H1 (cell line): Measurements from ENCODE around the gene FLNC. TPM values are rescaled to one million over a fixed set of nuclear protein-coding genes. Genes with fewer than 3 reads are reported as not detected.

Experiments
- CBX5 ChIP-seq: fragments of 300-800, 300-1000 bp; sonication (generic); IDR thresholded peaks from 2 replicates; pipeline ENCODE4 v1.7.1; 2016; ENCODE audit warnings: antibody characterized with exemption, low read length, low read depth
- EZH2 ChIP-seq: fragments of 200-600 bp; sonication (generic); IDR thresholded peaks from 2 replicates; pipeline ENCODE4 v1.7.1; 2012; ENCODE audit warnings: low read depth, mild to moderate bottlenecking, moderate library complexity, low read length, inconsistent platforms; ENCODE audit not compliant: severe bottlenecking
- KDM1A ChIP-seq: fragments of 200-600, 300-600 bp; sonication (generic); IDR thresholded peaks from 2 replicates; pipeline ENCODE4 v1.7.1; 2016; ENCODE audit warnings: mild to moderate bottlenecking, low read length, borderline replicate concordance
- NRF1 ChIP-seq: IDR thresholded peaks from 2 replicates; pipeline ENCODE4 v1.6.1; 2011; ENCODE audit warnings: mild to moderate bottlenecking, low read depth, low read length, improper control_type of control experiment
- RAD21 ChIP-seq, 2 experiments: IDR thresholded peaks in 1 of 2; conservative IDR thresholded peaks in 1 of 2; 2 replicates each; pipeline ENCODE4 v1.6.1; 2011; ENCODE audit warnings: low read depth in 2 of 2, low read length in 2 of 2, improper control_type of control experiment in 1 of 2, inconsistent platforms in 1 of 2, mild to moderate bottlenecking in 1 of 2, moderate library complexity in 1 of 2
- TAF1 ChIP-seq: IDR thresholded peaks from 2 replicates; pipeline ENCODE4 v1.6.1; 2011; ENCODE audit warnings: mild to moderate bottlenecking, low read depth, low read length
- polyA plus RNA-seq, 7 experiments: library from polyadenylated mRNA; depleted of rRNA in 3 of 7; stranded (reverse) in 5 of 7; unstranded in 2 of 7; fragments of >200 nt in 5 of 7; fragments of 200-250 nt in 2 of 7; gene quantifications; 1 replicate in 5 of 7; 2 replicates in 1 of 7; 4 replicates in 1 of 7; pipeline versions ENCODE4 v1.2.1 to v1.2.3, GENCODE V29; 2011 to 2013; ENCODE audit warnings: missing spikeins in 2 of 7, mixed read lengths in 2 of 7
- total RNA-seq: library from RNA; stranded (reverse); fragmentation: NEBNext Ultra II Directional; extraction: Animal tissue kit (Norgen Biotek cat#: 25700); gene quantifications from 2 replicates; pipeline ENCODE4 v1.2.1, GENCODE V29; 2021
- TF ChIP-seq, protein P1 (sequence below), 3 experiments: IDR thresholded peaks; 1 replicate in 2 of 3; 2 replicates in 1 of 3; pipeline versions ENCODE4 v1.5.1 to v1.6.1; 2011; ENCODE audit warnings: low read length in 3 of 3, mild to moderate bottlenecking in 3 of 3, inconsistent platforms in 2 of 3, low read depth in 1 of 3, moderate library complexity in 1 of 3; ENCODE audit not compliant: insufficient read depth in 1 of 3; ENCODE audit errors: control extremely low read depth in 1 of 3

FLNC gene
- total and polyA plus RNA-seq, 2 of the 8 experiments (the other 6 are each of a cell fraction or from before 2014, with no cell fraction given): 1.9 to 10.7 TPM

DNA sequence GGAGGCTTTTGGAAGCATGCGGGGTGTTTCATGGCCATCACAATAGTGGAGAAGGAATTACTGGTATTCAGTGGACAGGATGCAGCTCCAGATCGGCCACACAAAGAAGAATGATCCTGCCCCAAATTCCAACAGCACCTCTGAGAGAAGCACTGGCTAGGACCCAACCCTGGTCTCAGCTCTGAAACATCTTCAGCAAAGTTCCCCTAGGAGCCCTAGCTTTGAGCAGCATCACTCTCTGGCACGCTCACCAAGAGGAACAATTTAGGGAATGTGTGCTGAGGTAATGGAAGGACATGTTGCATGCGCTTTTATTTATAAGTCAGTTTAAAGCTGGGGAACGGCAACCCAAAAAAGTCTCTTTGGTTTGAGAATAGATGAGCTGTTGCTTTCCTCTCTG is 49.1 kb upstream of the FLNC start (continued):
- TF ChIP-seq NRF1: no peak
- TF ChIP-seq CBX5: no peak
- no peak for TF ChIP-seq KDM1A
- no peak for TF ChIP-seq RAD21 (IDR thresholded peaks at IDR 0.05 in 1 of 2, conservative IDR thresholded peaks at IDR 0.05 in 1 of 2; ENCODE audit: low read depth in 2 of 2, low read length in 2 of 2)
- no peak for TF ChIP-seq TAF1
- TF ChIP-seq EZH2: no peak
- TF ChIP-seq, protein P1, sequence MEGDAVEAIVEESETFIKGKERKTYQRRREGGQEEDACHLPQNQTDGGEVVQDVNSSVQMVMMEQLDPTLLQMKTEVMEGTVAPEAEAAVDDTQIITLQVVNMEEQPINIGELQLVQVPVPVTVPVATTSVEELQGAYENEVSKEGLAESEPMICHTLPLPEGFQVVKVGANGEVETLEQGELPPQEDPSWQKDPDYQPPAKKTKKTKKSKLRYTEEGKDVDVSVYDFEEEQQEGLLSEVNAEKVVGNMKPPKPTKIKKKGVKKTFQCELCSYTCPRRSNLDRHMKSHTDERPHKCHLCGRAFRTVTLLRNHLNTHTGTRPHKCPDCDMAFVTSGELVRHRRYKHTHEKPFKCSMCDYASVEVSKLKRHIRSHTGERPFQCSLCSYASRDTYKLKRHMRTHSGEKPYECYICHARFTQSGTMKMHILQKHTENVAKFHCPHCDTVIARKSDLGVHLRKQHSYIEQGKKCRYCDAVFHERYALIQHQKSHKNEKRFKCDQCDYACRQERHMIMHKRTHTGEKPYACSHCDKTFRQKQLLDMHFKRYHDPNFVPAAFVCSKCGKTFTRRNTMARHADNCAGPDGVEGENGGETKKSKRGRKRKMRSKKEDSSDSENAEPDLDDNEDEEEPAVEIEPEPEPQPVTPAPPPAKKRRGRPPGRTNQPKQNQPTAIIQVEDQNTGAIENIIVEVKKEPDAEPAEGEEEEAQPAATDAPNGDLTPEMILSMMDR (IDR thresholded peaks at IDR 0.05; ENCODE audit: control extremely low read depth in 1 of 3, insufficient read depth in 1 of 3, low read depth in 1 of 3, low read length in 3 of 3): no peak
